ENCODE measurements around the gene ALDH9A1. TPM values are rescaled to one million over a fixed set of nuclear protein-coding genes. Genes with fewer than 3 reads are reported as not detected.

The ALDH9A1 gene
- total RNA-seq, 1 donor from 2014 or later, result 98.1 TPM

DNA sequence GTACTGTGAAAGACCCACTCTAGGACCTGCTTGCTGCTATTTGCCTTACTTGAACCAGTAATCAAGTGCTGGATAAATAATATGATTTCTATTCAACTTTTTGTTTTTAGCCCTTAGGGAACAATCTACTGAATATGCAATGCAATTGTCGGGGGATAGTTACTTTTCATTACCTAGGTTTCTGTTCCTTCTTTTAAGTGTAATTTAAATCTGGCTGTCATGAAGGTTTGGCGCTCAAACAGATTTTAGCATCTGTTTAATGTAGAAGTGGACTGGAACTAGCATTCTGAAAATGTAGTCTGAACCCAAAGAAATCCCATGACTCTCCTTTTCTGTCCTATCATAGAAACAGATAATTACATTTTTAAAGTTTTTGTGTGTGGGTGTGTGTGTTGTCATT is 62.5 kb downstream of the ALDH9A1 start:
- no peaks in the 10 kb centered on the region for H3K27me3 ChIP-seq (ENCODE audit: control insufficient read depth in 3 of 3, insufficient read depth in 3 of 3, low read length in 3 of 3)
- H3K27ac ChIP-seq (ENCODE audit: low read depth, low read length), result no peak overlapping the region
- no peaks in the 10 kb centered on the region for H3K9me3 ChIP-seq (ENCODE audit: control insufficient read depth in 3 of 3, low read length in 3 of 3)
- H3K36me3 ChIP-seq (ENCODE audit: control insufficient read depth in 3 of 3, insufficient read depth in 3 of 3, low read length in 3 of 3), result peaks cover 0 to 6% (median 3%) of the 10 kb centered on the region in 3 donors
- H3K4me1 ChIP-seq (ENCODE audit: control insufficient read depth in 3 of 3, insufficient read depth in 3 of 3, low read length in 3 of 3), result peaks cover 38 to 65% (median 39%) of the 10 kb centered on the region in 3 donors
- H3K9ac ChIP-seq (ENCODE audit: low read depth in 1 of 3, low read length in 3 of 3), result no peak overlapping the region
- H3K4me3 ChIP-seq (ENCODE audit: low read length in 3 of 3), result no peak overlapping the region

DNA sequence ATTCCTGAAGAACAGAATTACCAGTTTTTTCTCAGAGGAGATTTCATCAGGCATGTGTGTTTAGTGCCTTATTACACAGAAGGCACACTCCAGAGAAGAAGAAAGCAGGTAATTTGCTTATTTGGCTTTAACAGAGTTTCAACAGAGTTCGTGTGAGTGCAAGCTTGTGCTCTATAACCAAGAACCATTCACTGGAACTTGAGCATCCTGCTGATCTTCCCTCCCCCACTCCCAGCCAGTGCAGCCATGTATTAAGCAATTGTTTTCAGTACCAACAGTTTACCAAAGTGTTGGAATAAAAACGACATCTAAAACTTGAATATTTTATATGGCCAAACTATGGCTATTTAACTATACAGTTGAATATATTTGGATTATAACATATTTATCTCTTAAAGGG is 63.0 kb downstream of the ALDH9A1 start:
- no peak overlapping the region for H3K27ac ChIP-seq (ENCODE audit: low read depth, low read length)
- H3K4me3 ChIP-seq (ENCODE audit: low read length in 3 of 3), result no peak overlapping the region
- no peaks in the 10 kb centered on the region for H3K27me3 ChIP-seq (ENCODE audit: control insufficient read depth in 3 of 3, insufficient read depth in 3 of 3, low read length in 3 of 3)
- H3K36me3 ChIP-seq (ENCODE audit: control insufficient read depth in 3 of 3, insufficient read depth in 3 of 3, low read length in 3 of 3), result peaks cover 0 to 3% (median 3%) of the 10 kb centered on the region in 3 donors
- H3K4me1 ChIP-seq (ENCODE audit: control insufficient read depth in 3 of 3, insufficient read depth in 3 of 3, low read length in 3 of 3), result peaks cover 35 to 61% (median 37%) of the 10 kb centered on the region in 3 donors
- no peaks in the 10 kb centered on the region for H3K9me3 ChIP-seq (ENCODE audit: control insufficient read depth in 3 of 3, low read length in 3 of 3)
- no peak overlapping the region for H3K9ac ChIP-seq (ENCODE audit: low read depth in 1 of 3, low read length in 3 of 3)

DNA sequence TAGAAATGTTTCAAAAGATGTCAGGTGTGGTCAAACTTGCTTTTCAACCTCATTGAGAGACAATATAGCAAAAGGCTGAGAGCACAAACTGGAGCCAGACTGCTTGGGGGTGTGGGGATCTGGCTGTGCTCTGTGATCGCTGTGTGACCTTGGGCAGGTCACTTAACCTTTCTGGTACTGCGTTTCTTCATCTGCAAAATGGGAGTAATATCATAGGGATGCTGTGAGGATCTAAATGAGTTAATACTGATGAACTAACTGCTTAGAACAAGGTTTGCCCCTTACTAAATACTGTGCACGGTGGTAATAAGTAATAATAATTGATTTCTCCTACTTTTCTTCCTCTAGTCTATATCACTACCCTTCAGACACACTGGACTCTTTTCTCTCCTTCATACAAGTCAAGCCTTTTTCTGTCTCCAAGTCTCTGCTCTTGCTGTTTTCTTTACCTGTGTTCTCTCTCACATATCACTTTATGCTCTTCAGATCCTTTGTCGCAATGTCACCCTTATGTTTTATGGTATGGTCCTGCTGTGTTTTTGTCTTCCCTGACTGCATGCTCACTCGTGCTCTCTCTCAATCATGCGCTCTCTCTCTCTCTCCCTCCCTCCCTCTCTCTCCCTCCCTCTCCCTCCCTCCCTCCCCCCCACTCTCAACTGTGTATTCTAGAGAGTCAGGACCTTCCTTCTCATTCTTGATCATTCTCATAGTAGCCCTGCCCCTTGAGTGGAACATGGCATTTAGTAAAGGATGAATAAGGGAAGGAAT is 64.0 kb downstream of the ALDH9A1 start:
- Histone ChIP-seq H3K9me3 (ENCODE audit: control insufficient read depth in 3 of 3, low read length in 3 of 3) (no peaks in the 10 kb centered on the region), H3K27ac (ENCODE audit: low read depth, low read length) (peak overlapping the region; percentile 29), H3K4me1 (ENCODE audit: control insufficient read depth in 3 of 3, insufficient read depth in 3 of 3, low read length in 3 of 3) (peaks cover 37 to 59% (median 38%) of the 10 kb centered on the region in 3 donors), H3K4me3 (ENCODE audit: low read length in 3 of 3) (peak overlapping the region in 2 of 3 donors; percentile 8 to 51), H3K27me3 (ENCODE audit: control insufficient read depth in 3 of 3, insufficient read depth in 3 of 3, low read length in 3 of 3) (no peaks in the 10 kb centered on the region), H3K9ac (ENCODE audit: low read depth in 1 of 3, low read length in 3 of 3) (peak overlapping the region in 1 of 3 donors; percentile 94), H3K36me3 (ENCODE audit: control insufficient read depth in 3 of 3, insufficient read depth in 3 of 3, low read length in 3 of 3) (no peaks in the 10 kb centered on the region)

DNA sequence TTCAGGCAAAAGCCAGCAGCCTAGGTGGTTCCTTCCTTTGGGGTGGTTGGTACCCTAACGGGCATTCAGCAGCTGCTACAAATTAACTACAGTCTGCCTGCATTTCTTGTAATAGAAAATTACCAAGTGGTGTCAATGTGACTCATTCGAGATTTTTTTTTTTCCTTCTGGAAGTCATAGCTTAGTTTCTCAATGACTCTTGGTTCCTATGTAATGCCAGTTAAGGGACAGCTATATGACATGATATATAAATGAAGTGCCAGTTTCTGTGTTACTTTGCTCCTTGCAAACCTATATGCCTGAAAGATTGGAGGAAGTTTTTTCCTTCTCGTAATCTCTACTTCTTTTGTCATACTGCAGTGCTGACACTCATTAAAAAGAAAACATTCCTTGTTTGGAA is 64.7 kb downstream of the ALDH9A1 start:
- H3K4me1 ChIP-seq (ENCODE audit: control insufficient read depth in 3 of 3, insufficient read depth in 3 of 3, low read length in 3 of 3), result peaks cover 34 to 55% (median 35%) of the 10 kb centered on the region in 3 donors
- peak overlapping the region in 2 of 3 donors; percentile 33 to 51 for H3K4me3 ChIP-seq (ENCODE audit: low read length in 3 of 3)
- no peaks in the 10 kb centered on the region for H3K27me3 ChIP-seq (ENCODE audit: control insufficient read depth in 3 of 3, insufficient read depth in 3 of 3, low read length in 3 of 3)
- H3K9ac ChIP-seq (ENCODE audit: low read depth in 1 of 3, low read length in 3 of 3), result peak overlapping the region in 2 of 3 donors; percentile 94 to 97
- H3K36me3 ChIP-seq (ENCODE audit: control insufficient read depth in 3 of 3, insufficient read depth in 3 of 3, low read length in 3 of 3), result no peaks in the 10 kb centered on the region
- peak overlapping the region; percentile 29 for H3K27ac ChIP-seq (ENCODE audit: low read depth, low read length)
- no peaks in the 10 kb centered on the region for H3K9me3 ChIP-seq (ENCODE audit: control insufficient read depth in 3 of 3, low read length in 3 of 3)

DNA sequence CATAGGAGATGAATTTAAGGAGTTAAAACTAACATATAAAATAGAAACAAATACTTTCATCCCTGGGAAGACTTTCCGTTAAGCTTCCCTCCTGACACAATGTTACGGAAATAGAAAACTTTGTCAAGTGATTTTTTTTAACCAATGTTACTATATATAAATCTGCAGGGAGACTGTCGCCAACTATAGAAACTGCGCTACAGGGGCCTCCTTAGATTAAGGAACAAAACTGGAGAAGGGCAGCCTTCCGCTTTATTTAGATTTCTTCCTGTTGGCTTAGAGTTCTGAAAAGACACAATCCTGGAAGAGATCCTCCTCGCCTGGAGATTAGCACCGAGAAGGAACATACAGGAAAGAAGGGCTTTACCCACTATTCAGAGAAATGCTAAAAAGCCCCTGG is 65.9 kb downstream of the ALDH9A1 start:
- Histone ChIP-seq H3K4me1 (ENCODE audit: control insufficient read depth in 3 of 3, insufficient read depth in 3 of 3, low read length in 3 of 3) (peaks cover 27 to 46% (median 34%) of the 10 kb centered on the region in 3 donors), H3K4me3 (ENCODE audit: low read length in 3 of 3) (peak overlapping the region; percentile 95 to 98 (median 96))

DNA sequence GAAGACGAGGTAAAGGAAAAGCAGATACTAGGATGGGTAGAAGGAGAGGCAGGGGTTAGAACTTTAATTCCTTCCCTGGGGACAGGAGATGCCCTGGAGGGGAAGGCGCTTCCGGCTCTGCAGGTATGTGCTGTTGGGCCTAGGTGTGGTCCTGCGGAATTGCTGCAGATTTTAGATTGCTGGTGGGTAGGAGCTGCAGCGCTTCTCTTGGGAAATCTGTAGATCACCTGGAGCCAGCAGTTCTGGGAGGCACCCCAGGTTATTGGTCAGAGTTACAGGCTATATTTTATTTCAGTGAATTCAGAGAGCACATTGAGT is 66.3 kb downstream of the ALDH9A1 start:
- Histone ChIP-seq H3K27me3 (ENCODE audit: control insufficient read depth in 3 of 3, insufficient read depth in 3 of 3, low read length in 3 of 3) (no peaks in the 10 kb centered on the region), H3K36me3 (ENCODE audit: control insufficient read depth in 3 of 3, insufficient read depth in 3 of 3, low read length in 3 of 3) (no peaks in the 10 kb centered on the region), H3K27ac (ENCODE audit: low read depth, low read length) (peak overlapping the region; percentile 94), H3K9me3 (ENCODE audit: control insufficient read depth in 3 of 3, low read length in 3 of 3) (no peaks in the 10 kb centered on the region), H3K9ac (ENCODE audit: low read depth in 1 of 3, low read length in 3 of 3) (peak overlapping the region; percentile 94 to 100 (median 97)), H3K4me3 (ENCODE audit: low read length in 3 of 3) (peak overlapping the region; percentile 95 to 98 (median 96)), H3K4me1 (ENCODE audit: control insufficient read depth in 3 of 3, insufficient read depth in 3 of 3, low read length in 3 of 3) (peaks cover 23 to 43% (median 31%) of the 10 kb centered on the region in 3 donors)

More for the DNA sequence above, 65.9 kb downstream of the ALDH9A1 start:
- H3K27ac ChIP-seq (ENCODE audit: low read depth, low read length), result peak overlapping the region; percentile 94
- peak overlapping the region; percentile 94 to 100 (median 97) for H3K9ac ChIP-seq (ENCODE audit: low read depth in 1 of 3, low read length in 3 of 3)
- H3K36me3 ChIP-seq (ENCODE audit: control insufficient read depth in 3 of 3, insufficient read depth in 3 of 3, low read length in 3 of 3), result no peaks in the 10 kb centered on the region
- H3K9me3 ChIP-seq (ENCODE audit: control insufficient read depth in 3 of 3, low read length in 3 of 3), result no peaks in the 10 kb centered on the region
- no peaks in the 10 kb centered on the region for H3K27me3 ChIP-seq (ENCODE audit: control insufficient read depth in 3 of 3, insufficient read depth in 3 of 3, low read length in 3 of 3)

DNA sequence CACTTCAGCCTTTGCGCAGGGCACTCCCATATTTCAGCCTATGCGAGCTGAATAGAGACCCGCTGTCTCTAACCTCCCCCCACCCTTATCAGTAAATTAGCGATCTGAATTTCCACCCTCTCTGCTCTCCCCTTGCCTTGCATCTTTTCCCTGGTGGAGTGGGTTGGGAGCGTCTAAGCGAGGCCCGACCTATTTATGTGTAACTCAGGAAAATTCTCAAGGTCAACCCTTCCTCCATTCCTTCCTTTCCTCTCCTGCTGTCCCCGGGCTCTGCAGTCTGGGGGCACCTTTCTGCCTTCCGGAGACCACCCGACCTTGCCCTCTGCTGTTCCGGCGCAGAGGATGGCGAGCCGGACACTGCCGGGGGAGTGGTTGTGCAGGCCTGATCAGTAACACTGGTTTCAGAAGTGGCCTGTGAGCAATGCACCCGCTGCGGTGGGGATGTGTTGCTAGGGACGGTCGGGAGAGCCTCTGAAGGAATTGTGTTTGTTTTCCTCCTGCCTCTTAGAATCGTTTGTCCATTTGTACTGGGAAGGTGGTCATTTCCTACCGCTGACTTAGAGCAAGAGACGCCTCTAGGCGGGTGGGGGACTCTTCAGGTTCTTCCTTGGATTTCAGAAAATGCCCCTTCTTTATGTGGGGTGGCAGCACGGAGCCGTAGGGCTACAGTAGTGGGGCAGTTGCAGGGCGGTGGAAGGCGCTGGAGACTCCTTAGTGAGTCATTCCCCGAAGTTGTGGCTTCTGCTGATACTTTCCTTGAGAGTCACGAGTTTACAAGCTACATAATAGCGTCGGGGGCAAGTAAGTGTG is 66.8 kb downstream of the ALDH9A1 start:
- Histone ChIP-seq H3K27ac (ENCODE audit: low read depth, low read length) (peak overlapping the region; percentile 94), H3K9me3 (ENCODE audit: control insufficient read depth in 3 of 3, low read length in 3 of 3) (no peaks in the 10 kb centered on the region), H3K4me1 (ENCODE audit: control insufficient read depth in 3 of 3, insufficient read depth in 3 of 3, low read length in 3 of 3) (peaks cover 19 to 37% (median 26%) of the 10 kb centered on the region in 3 donors), H3K9ac (ENCODE audit: low read depth in 1 of 3, low read length in 3 of 3) (peak overlapping the region; percentile 94 to 100 (median 97)), H3K4me3 (ENCODE audit: low read length in 3 of 3) (peak overlapping the region; percentile 95 to 98 (median 96)), H3K36me3 (ENCODE audit: control insufficient read depth in 3 of 3, insufficient read depth in 3 of 3, low read length in 3 of 3) (no peaks in the 10 kb centered on the region), H3K27me3 (ENCODE audit: control insufficient read depth in 3 of 3, insufficient read depth in 3 of 3, low read length in 3 of 3) (no peaks in the 10 kb centered on the region)

DNA sequence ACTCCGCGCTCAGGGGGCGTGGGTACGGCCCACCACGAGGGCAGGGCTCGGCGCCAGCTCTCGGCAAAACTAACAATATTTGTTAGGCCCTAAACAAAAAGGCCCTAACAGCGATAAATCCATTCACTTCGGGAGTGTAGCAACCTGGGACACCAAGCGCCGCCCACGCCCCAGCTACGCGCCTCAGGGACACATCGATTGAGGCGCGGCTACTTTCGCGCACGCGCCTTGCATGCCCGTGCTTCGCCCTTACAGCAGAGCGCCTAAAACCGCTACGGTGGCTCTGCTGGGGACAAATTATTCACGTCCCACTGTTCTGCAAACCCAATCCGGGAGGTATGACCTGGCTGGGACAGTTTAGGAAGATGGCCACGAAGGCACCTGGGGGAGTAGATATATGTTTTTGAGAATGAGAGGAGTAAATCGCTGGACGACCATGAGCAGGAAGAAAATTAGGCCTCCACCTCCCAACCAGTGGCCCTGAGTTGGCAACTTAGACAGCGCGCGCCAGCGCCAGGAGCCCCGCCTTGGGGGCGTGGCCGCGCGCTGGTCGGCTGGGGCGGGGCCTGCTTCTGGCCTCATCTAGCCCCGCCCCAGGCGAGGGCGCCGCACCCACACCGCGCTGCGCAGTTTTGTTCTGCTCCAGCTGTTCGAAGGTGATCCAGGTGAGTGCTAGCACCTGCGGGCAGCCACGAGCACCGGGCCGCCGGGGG is 67.6 kb downstream of the ALDH9A1 start, which contains the start of gene MGST3:
Gene MGST3 (plus strand): TSS at position 606 of the 713 bp plus-strand sequence. CDS start 18,614 bp downstream, outside the sequence.
- H3K27ac ChIP-seq (ENCODE audit: low read depth, low read length), result peak within 1 kb of the TSS; percentile 94
- peak within 1 kb of the TSS; percentile 95 to 98 (median 96) for H3K4me3 ChIP-seq (ENCODE audit: low read length in 3 of 3)
- peaks cover 18 to 31% (median 26%) of the 10 kb centered on the region in 3 donors for H3K4me1 ChIP-seq (ENCODE audit: control insufficient read depth in 3 of 3, insufficient read depth in 3 of 3, low read length in 3 of 3)

DNA sequence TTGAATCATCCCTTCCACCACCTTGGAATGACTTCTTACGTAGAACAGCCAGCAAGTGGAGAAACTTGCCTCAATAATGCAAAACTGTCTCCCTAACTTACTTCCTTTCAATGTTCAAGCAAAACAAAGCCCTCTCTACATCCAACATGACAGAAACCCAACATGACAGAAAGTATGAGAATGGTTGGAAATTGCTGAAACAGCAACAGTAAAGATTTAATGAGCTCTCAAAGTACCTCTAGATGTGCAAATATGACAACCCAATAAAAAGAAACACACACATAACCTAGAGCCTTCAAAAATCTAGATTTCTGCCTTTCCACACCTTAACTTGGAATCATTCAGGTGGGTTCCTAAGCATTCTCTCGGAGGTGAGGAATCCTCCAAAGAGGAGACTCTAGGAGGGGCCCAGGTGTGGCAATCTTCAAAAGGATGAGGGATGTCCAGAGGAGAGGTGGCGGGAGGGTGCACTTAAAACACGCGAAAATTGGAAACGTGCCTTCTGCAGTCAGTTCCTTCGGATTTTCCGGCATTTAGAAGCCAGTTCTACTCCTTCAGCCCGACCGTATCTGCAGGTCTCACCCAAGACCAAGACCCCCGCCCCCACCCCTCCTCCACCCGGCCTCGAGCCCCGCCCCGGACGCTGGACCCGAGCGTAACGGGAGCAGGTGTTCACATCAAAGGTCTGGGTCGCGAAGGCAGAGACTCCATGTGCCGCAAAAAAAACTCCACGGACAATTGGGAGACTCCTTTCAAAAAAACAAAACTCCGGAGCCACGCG is 68.3 kb downstream of the ALDH9A1 start:
- H3K4me1 ChIP-seq (ENCODE audit: control insufficient read depth in 3 of 3, insufficient read depth in 3 of 3, low read length in 3 of 3), result peaks cover 12 to 27% (median 20%) of the 10 kb centered on the region in 3 donors
- no peaks in the 10 kb centered on the region for H3K36me3 ChIP-seq (ENCODE audit: control insufficient read depth in 3 of 3, insufficient read depth in 3 of 3, low read length in 3 of 3)

More for the DNA sequence above, 67.6 kb downstream of the ALDH9A1 start, which contains the start of gene MGST3:
- Histone ChIP-seq H3K36me3 (ENCODE audit: control insufficient read depth in 3 of 3, insufficient read depth in 3 of 3, low read length in 3 of 3) (no peaks in the 10 kb centered on the region), H3K9me3 (ENCODE audit: control insufficient read depth in 3 of 3, low read length in 3 of 3) (no peaks in the 10 kb centered on the region), H3K27me3 (ENCODE audit: control insufficient read depth in 3 of 3, insufficient read depth in 3 of 3, low read length in 3 of 3) (no peaks in the 10 kb centered on the region), H3K9ac (ENCODE audit: low read depth in 1 of 3, low read length in 3 of 3) (peak within 1 kb of the TSS; percentile 94 to 100 (median 97))

More for the DNA sequence above, 68.3 kb downstream of the ALDH9A1 start:
- Histone ChIP-seq H3K4me3 (ENCODE audit: low read length in 3 of 3) (peak overlapping the region; percentile 95 to 98 (median 96)), H3K27ac (ENCODE audit: low read depth, low read length) (peak overlapping the region; percentile 94), H3K9me3 (ENCODE audit: control insufficient read depth in 3 of 3, low read length in 3 of 3) (no peaks in the 10 kb centered on the region), H3K27me3 (ENCODE audit: control insufficient read depth in 3 of 3, insufficient read depth in 3 of 3, low read length in 3 of 3) (no peaks in the 10 kb centered on the region), H3K9ac (ENCODE audit: low read depth in 1 of 3, low read length in 3 of 3) (peak overlapping the region; percentile 88 to 97 (median 94))

Data from skeletal muscle tissue (tissue), 4 donors.